ENCODE results near the gene AOPEP. TPM values are rescaled to one million over a fixed set of nuclear protein-coding genes. Genes with fewer than 3 reads are reported as not detected.
"Not testable (repeated sequence)": the region's sequence is repeated elsewhere in the genome, so short reads cannot be mapped to it uniquely, and the experiment has no call there.

Gene AOPEP
- total RNA-seq, 4 donors from 2014 or later, result 252 to 375 (median 312) TPM

GRCh38 chr9:94874316-94874715, 147.8 kb downstream of the AOPEP start:
- Histone ChIP-seq H3K36me3 (no peaks in the 10 kb centered on the region), H3K9me3 (no peaks in the 10 kb centered on the region), H3K4me3 (no peak overlapping the region), H3K4me1 (peaks cover 0 to 32% (median 5%) of the 10 kb centered on the region in 3 donors), H3K27ac (peak overlapping the region in 2 of 4 donors; percentile 5 to 7), H3K27me3 (no peaks in the 10 kb centered on the region)
- 26 to 29% methylated on average over 3 of the region's 3 CpGs for WGBS, 2 donors (ENCODE audit: low coverage in 1 of 2)
- peak; percentile 57 for ATAC-seq
- no peak for TF ChIP-seq POLR2A (IDR thresholded peaks at IDR 0.05)
- TF ChIP-seq EP300 (IDR thresholded peaks at IDR 0.05), result no peak
- TF ChIP-seq POLR2AphosphoS5 (IDR thresholded peaks at IDR 0.05), result peak; percentile 23

GRCh38 chr9:94875300-94876020, 149.0 kb downstream of the AOPEP start:
- H3K36me3 ChIP-seq, result no peaks in the 10 kb centered on the region
- WGBS, 2 donors (ENCODE audit: low coverage in 1 of 2), result 93 to 100% methylated on average over 4 to 5 of the region's 5 CpGs
- no peaks in the 10 kb centered on the region for H3K9me3 ChIP-seq
- TF ChIP-seq POLR2AphosphoS5 (IDR thresholded peaks at IDR 0.05), result no peak
- TF ChIP-seq CTCF (IDR thresholded peaks at IDR 0.05), result no peak
- TF ChIP-seq POLR2A (IDR thresholded peaks at IDR 0.05), result no peak
- no peak for TF ChIP-seq EP300 (IDR thresholded peaks at IDR 0.05)
- H3K27ac ChIP-seq, result no peak overlapping the region
- H3K4me1 ChIP-seq, result peaks cover 0 to 32% (median 5%) of the 10 kb centered on the region in 3 donors
- H3K4me3 ChIP-seq, result no peak overlapping the region
- ATAC-seq, result no peak
- H3K27me3 ChIP-seq, result no peaks in the 10 kb centered on the region

- H3K27ac ChIP-seq, H3K36me3 ChIP-seq, H3K9me3 ChIP-seq, H3K4me3 ChIP-seq, ATAC-seq, H3K27me3 ChIP-seq: not testable (repeated sequence)
- peaks cover 0 to 40% (median 5%) of the 10 kb centered on the region in 3 donors for H3K4me1 ChIP-seq
- 69 to 92% methylated on average over 2 to 3 of the region's 3 CpGs for WGBS, 2 donors (ENCODE audit: low coverage in 1 of 2)
These were observed 152.3 kb downstream of the AOPEP start for GRCh38 chr9:94878804-94879203.

GRCh38 chr9:94879230-94879629, 152.7 kb downstream of the AOPEP start:
- H3K36me3 ChIP-seq, result no peaks in the 10 kb centered on the region
- ATAC-seq, result no peak
- no peak for TF ChIP-seq CTCF (IDR thresholded peaks at IDR 0.05)
- no peak for TF ChIP-seq EP300 (IDR thresholded peaks at IDR 0.05)
- no peak for TF ChIP-seq POLR2A (IDR thresholded peaks at IDR 0.05)
- TF ChIP-seq POLR2AphosphoS5 (IDR thresholded peaks at IDR 0.05), result no peak
- H3K4me3 ChIP-seq, result no peak overlapping the region
- peaks cover 0 to 37% (median 5%) of the 10 kb centered on the region in 3 donors for H3K4me1 ChIP-seq
- no peaks in the 10 kb centered on the region for H3K27me3 ChIP-seq
- no peaks in the 10 kb centered on the region for H3K9me3 ChIP-seq
- no peak overlapping the region for H3K27ac ChIP-seq

GRCh38 chr9:94881023-94881422, 154.5 kb downstream of the AOPEP start:
- TF ChIP-seq CTCF (IDR thresholded peaks at IDR 0.05) (no peak), POLR2AphosphoS5 (IDR thresholded peaks at IDR 0.05) (no peak), EP300 (IDR thresholded peaks at IDR 0.05) (no peak), POLR2A (IDR thresholded peaks at IDR 0.05) (no peak)
- Histone ChIP-seq H3K9me3 (no peaks in the 10 kb centered on the region), H3K4me1 (peaks cover 0 to 28% (median 0%) of the 10 kb centered on the region in 3 donors), H3K27ac (no peak overlapping the region), H3K27me3 (no peaks in the 10 kb centered on the region), H3K36me3 (no peaks in the 10 kb centered on the region), H3K4me3 (no peak overlapping the region)
- 100% methylated on average over 1 of the region's 1 CpG; no CpG with 5 or more reads in 1 of the 2 donors for WGBS, 2 donors (ENCODE audit: low coverage in 1 of 2)
- no peak for ATAC-seq

GRCh38 chr9:94881454-94881853, 155.0 kb downstream of the AOPEP start:
- TF ChIP-seq POLR2A (IDR thresholded peaks at IDR 0.05), result no peak
- TF ChIP-seq POLR2AphosphoS5 (IDR thresholded peaks at IDR 0.05), result no peak
- no peak for TF ChIP-seq EP300 (IDR thresholded peaks at IDR 0.05)
- TF ChIP-seq CTCF (IDR thresholded peaks at IDR 0.05), result no peak
- no peaks in the 10 kb centered on the region for H3K36me3 ChIP-seq
- H3K27me3 ChIP-seq, result no peaks in the 10 kb centered on the region
- H3K27ac ChIP-seq, result no peak overlapping the region
- WGBS, 2 donors (ENCODE audit: low coverage in 1 of 2), result 63 to 80% methylated on average over 2 of the region's 2 CpGs
- H3K9me3 ChIP-seq, result no peaks in the 10 kb centered on the region
- no peak for ATAC-seq
- H3K4me3 ChIP-seq, result no peak overlapping the region
- peaks cover 0 to 28% (median 0%) of the 10 kb centered on the region in 3 donors for H3K4me1 ChIP-seq

Measured in gastroesophageal sphincter (tissue), 4 donors.